GM21723 (cell line): ENCODE results near the gene HNF4A.
"Not testable (repeated sequence)": the region's sequence is repeated elsewhere in the genome, so short reads cannot be mapped to it uniquely, and the experiment has no call there.

Experiments used
- ATAC-seq: cut with Tn5 transposase; IDR thresholded peaks from one replicate; pipeline ENCODE4 v1.9.1; 2021; ENCODE audit warnings: mild to moderate bottlenecking, moderate library complexity; ENCODE audit not compliant: unreplicated experiment

Gene HNF4A

GRCh38 chr20:44355498-44356352, at the start of gene HNF4A:
Gene HNF4A (plus strand): TSS chr20:44355699. CDS start chr20:44355805, 106 bp downstream.
- no peak for ATAC-seq

- no peak for ATAC-seq
These were observed 48.6 kb upstream of the HNF4A start for GRCh38 chr20:44306927-44307326.

- no peak for ATAC-seq
These were observed 45.5 kb upstream of the HNF4A start for GRCh38 chr20:44309763-44310663.

GRCh38 chr20:44310664-44311639, 44.5 kb upstream of the HNF4A start, which contains the start of gene FITM2:
Gene FITM2 (minus strand): TSS chr20:44311202. CDS start chr20:44311148, 54 bp downstream.
- peak; percentile 87 for ATAC-seq

GRCh38 chr20:44314870-44315269, 40.6 kb upstream of the HNF4A start:
- no peak for ATAC-seq

GRCh38 chr20:44319839-44320422, 35.6 kb upstream of the HNF4A start:
- ATAC-seq, result no peak

GRCh38 chr20:44324343-44324742, 31.2 kb upstream of the HNF4A start:
- ATAC-seq, result no peak

- ATAC-seq, result no peak
These were observed 28.9 kb upstream of the HNF4A start for GRCh38 chr20:44326391-44327159.

GRCh38 chr20:44327748-44328147, 27.8 kb upstream of the HNF4A start:
- not testable (repeated sequence) for ATAC-seq

- no peak for ATAC-seq
These were observed 27.1 kb upstream of the HNF4A start for GRCh38 chr20:44328428-44328827.

GRCh38 chr20:44331201-44331600, 24.3 kb upstream of the HNF4A start:
- ATAC-seq, result no peak

- no peak for ATAC-seq
These were observed 21.2 kb upstream of the HNF4A start for GRCh38 chr20:44334306-44334705.

GRCh38 chr20:44334709-44335108, 20.8 kb upstream of the HNF4A start:
- no peak for ATAC-seq

- ATAC-seq, result no peak
These were observed 19.8 kb upstream of the HNF4A start for GRCh38 chr20:44335675-44336074.

- ATAC-seq, result no peak
These were observed 19.4 kb upstream of the HNF4A start for GRCh38 chr20:44336086-44336485.

GRCh38 chr20:44336725-44337380, 18.6 kb upstream of the HNF4A start, which contains the start of gene R3HDML:
Gene R3HDML (plus strand): TSS chr20:44337043. CDS start chr20:44337158, 115 bp downstream.
- ATAC-seq, result no peak

- ATAC-seq, result no peak
These were observed 13.3 kb upstream of the HNF4A start for GRCh38 chr20:44342248-44342647.

- no peak for ATAC-seq
These were observed 12.3 kb upstream of the HNF4A start for GRCh38 chr20:44343162-44343675.
